Esophagus muscularis mucosa (tissue), 4 donors: ENCODE results near the gene RPIA.

ENCODE experiments used
- CTCF ChIP-seq, 3 experiments: fragments of 200-600 bp in 2 of 3; fragments of 450-650 bp in 1 of 3; sonication (generic) in 2 of 3; IDR thresholded peaks; one replicate each; pipeline ENCODE4 v1.5.1; 2017 to 2019; ENCODE audit warnings: antibody characterized with exemption in 3 of 3, mild to moderate bottlenecking in 2 of 3, moderate library complexity in 1 of 3
- EP300 ChIP-seq: sonication (generic); formaldehyde crosslinking; IDR thresholded peaks from one replicate; pipeline ENCODE4 v1.6.1; 2017; ENCODE audit warnings: antibody characterized with exemption
- POLR2AphosphoS5 ChIP-seq, 2 donors: sonication (generic); formaldehyde crosslinking; IDR thresholded peaks; one replicate each; pipeline ENCODE4 v1.6.1; 2017; ENCODE audit warnings: antibody characterized with exemption in 2 of 2

GRCh38 chr2:88733155-88733902, 41.9 kb downstream of the RPIA start:
- TF ChIP-seq CTCF (IDR thresholded peaks at IDR 0.05): no peak
- TF ChIP-seq EP300: no peak
- no peak for TF ChIP-seq POLR2AphosphoS5 (IDR thresholded peaks at IDR 0.05)
